Measurements from ENCODE around the gene SCARF2.
"Not testable (repeated sequence)": the region's sequence is repeated elsewhere in the genome, so short reads cannot be mapped to it uniquely, and the experiment has no call there.

Gene SCARF2

DNA sequence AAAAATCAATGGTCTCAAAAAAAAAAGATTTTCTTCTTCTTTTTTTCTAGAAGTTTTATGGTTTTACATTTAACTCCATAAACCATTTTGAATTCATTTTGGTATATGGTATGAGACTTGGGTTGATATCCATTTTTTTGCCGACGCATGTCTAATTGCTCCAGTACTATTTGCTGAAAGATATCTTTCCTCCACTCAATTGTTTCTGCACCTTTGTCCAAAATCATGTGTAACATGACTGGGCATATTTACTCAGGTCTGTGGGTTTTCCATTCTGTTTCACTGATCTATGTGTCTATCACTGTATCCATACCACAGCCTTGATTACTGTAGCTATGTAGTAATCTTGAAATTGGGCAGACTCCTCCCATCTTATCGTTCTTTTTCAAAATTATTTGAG lies 15.6 kb upstream of the SCARF2 start:
- H3K36me3 ChIP-seq (ENCODE audit: insufficient read depth, low read length) = no peaks in the 10 kb centered on the region
- H3K9ac ChIP-seq (ENCODE audit: low read depth, low read length) = no peak overlapping the region
- no peaks in the 10 kb centered on the region for H3K9me3 ChIP-seq (ENCODE audit: control insufficient read depth, insufficient read depth, low read length)
- no peaks in the 10 kb centered on the region for H3K4me1 ChIP-seq (ENCODE audit: insufficient read depth, low read length)

DNA sequence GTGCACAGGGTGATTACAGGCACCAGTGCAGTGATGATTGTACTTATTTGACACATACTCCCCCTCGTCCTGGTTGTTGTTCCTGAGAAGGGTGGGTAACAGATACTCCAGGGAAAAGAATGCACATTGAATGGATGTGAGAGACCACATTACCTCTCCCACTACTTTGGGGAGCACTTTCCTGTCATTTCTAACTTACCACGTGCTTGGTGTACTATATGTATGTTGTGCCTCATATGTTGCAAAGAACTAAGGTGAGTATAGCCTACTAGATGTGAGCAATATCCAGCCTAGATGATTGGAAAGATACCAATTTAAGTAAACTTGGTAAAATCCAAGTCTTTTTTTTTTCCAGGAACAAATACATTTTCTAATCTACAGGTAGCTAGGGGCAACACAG lies 14.3 kb upstream of the SCARF2 start:
- Histone ChIP-seq H3K4me1 (ENCODE audit: insufficient read depth, low read length) (no peaks in the 10 kb centered on the region), H3K36me3 (ENCODE audit: insufficient read depth, low read length) (no peaks in the 10 kb centered on the region), H3K9ac (ENCODE audit: low read depth, low read length) (no peak overlapping the region), H3K9me3 (ENCODE audit: control insufficient read depth, insufficient read depth, low read length) (no peaks in the 10 kb centered on the region)

GRCh38 chr22:20451129-20451778 lies 13.6 kb upstream of the SCARF2 start:
- H3K9me3 ChIP-seq (ENCODE audit: control insufficient read depth, insufficient read depth, low read length); H3K9ac ChIP-seq (ENCODE audit: low read depth, low read length); H3K4me1 ChIP-seq (ENCODE audit: insufficient read depth, low read length); H3K36me3 ChIP-seq (ENCODE audit: insufficient read depth, low read length): not testable (repeated sequence)

DNA sequence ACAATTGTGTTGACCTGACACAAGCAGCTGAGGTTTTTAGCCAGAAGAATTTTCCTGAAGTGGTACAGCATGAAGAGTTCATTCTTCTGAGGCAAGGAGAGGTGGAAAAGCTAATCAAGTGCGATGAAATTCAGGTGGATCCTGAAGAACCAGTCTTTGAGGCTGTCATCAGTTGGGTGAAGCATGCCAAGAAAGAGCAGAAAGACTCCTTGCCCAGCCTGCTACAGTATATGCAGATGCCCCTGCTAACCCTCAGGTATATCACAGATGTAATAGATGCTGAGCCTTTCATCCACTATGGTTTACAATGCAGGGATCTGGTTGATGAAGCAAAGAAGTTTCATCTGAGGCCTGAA lies 12.9 kb upstream of the SCARF2 start:
- Histone ChIP-seq H3K4me1 (ENCODE audit: insufficient read depth, low read length) (no peaks in the 10 kb centered on the region), H3K9ac (ENCODE audit: low read depth, low read length) (no peak overlapping the region), H3K36me3 (ENCODE audit: insufficient read depth, low read length) (no peaks in the 10 kb centered on the region), H3K9me3 (ENCODE audit: control insufficient read depth, insufficient read depth, low read length) (no peaks in the 10 kb centered on the region)

GRCh38 chr22:20449819-20450550 lies 12.4 kb upstream of the SCARF2 start:
- Histone ChIP-seq H3K36me3 (ENCODE audit: insufficient read depth, low read length) (no peaks in the 10 kb centered on the region), H3K9me3 (ENCODE audit: control insufficient read depth, insufficient read depth, low read length) (no peaks in the 10 kb centered on the region), H3K9ac (ENCODE audit: low read depth, low read length) (no peak overlapping the region), H3K4me1 (ENCODE audit: insufficient read depth, low read length) (no peaks in the 10 kb centered on the region)

DNA sequence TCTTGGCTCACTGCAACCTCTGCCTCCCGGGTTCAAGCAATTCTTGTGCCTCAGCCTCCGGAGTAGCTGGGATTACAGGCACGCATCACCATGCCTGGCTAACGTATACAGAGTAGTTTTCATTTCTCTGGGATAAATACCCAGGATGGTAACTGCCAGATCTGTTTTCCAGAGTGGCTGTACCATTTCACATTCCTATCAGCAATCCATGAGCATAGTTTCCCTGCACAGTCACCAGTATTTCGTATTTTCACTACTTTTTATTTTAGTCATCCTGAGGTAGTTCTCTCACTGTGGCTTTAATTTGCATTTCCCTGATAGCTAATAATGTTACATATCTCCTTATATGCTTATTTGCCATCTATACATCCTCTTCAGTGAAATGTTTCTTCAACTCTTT lies 11.0 kb upstream of the SCARF2 start:
- Histone ChIP-seq H3K9me3 (ENCODE audit: control insufficient read depth, insufficient read depth, low read length) (no peaks in the 10 kb centered on the region), H3K4me1 (ENCODE audit: insufficient read depth, low read length) (no peaks in the 10 kb centered on the region), H3K36me3 (ENCODE audit: insufficient read depth, low read length) (no peaks in the 10 kb centered on the region), H3K9ac (ENCODE audit: low read depth, low read length) (no peak overlapping the region)

DNA sequence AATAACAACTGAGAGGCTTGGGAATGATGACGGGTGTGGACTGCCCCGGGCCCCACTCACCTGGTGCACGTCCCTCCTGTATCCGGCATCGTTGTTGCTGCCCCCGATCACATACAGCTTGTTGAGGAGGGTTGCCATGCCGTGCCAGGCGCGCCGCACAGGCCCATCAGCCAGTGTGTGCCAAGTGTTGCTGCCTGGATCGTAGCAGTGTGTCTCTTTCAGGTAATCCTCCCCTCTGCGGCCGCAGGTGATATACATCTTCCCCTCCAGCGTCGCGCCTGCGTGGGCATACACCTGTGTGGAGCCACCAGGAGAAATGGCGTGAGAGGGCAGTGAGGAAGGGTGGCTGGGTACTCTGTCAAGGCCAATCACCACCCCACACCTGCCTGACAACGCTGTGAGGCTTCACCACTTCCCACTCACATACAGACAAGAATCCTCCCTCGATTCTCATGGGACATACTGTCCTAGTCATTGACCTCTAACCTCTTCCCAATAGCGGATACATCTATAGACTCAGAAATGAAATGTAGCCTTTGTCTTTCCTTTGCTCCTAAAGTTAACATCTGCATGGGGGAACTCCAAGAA lies 8.9 kb upstream of the SCARF2 start:
- H3K36me3 ChIP-seq (ENCODE audit: insufficient read depth, low read length) = no peaks in the 10 kb centered on the region
- no peaks in the 10 kb centered on the region for H3K4me1 ChIP-seq (ENCODE audit: insufficient read depth, low read length)
- H3K9ac ChIP-seq (ENCODE audit: low read depth, low read length) = no peak overlapping the region

DNA sequence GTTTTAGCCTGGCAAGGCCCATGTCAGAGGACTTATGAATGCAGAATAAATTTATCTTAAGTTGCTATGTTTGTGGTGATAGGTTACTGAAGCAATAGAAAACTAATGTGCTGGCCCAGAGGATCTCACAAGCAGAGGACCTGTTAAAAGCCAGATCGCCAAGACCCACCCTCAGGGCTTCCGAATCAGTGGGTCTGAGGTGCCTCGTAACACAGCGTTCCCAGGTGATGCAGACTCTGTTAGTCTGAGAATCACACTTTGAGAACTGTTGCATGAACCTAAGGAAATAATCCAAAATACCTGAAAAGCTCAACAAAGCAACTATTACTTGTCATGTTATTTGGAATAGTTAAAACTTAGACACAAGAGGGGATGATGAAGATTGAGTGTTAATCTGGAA lies 6.7 kb upstream of the SCARF2 start:
- Histone ChIP-seq H3K9me3 (ENCODE audit: control insufficient read depth, insufficient read depth, low read length) (no peaks in the 10 kb centered on the region), H3K36me3 (ENCODE audit: insufficient read depth, low read length) (no peaks in the 10 kb centered on the region), H3K4me1 (ENCODE audit: insufficient read depth, low read length) (no peaks in the 10 kb centered on the region), H3K9ac (ENCODE audit: low read depth, low read length) (no peak overlapping the region)

More for the DNA sequence above, 8.9 kb upstream of the SCARF2 start:
- H3K9me3 ChIP-seq (ENCODE audit: control insufficient read depth, insufficient read depth, low read length) = no peaks in the 10 kb centered on the region

- H3K36me3 ChIP-seq (ENCODE audit: insufficient read depth, low read length) = no peaks in the 10 kb centered on the region
Observed at GRCh38 chr22:20442485-20443284, 5.1 kb upstream of the SCARF2 start.

DNA sequence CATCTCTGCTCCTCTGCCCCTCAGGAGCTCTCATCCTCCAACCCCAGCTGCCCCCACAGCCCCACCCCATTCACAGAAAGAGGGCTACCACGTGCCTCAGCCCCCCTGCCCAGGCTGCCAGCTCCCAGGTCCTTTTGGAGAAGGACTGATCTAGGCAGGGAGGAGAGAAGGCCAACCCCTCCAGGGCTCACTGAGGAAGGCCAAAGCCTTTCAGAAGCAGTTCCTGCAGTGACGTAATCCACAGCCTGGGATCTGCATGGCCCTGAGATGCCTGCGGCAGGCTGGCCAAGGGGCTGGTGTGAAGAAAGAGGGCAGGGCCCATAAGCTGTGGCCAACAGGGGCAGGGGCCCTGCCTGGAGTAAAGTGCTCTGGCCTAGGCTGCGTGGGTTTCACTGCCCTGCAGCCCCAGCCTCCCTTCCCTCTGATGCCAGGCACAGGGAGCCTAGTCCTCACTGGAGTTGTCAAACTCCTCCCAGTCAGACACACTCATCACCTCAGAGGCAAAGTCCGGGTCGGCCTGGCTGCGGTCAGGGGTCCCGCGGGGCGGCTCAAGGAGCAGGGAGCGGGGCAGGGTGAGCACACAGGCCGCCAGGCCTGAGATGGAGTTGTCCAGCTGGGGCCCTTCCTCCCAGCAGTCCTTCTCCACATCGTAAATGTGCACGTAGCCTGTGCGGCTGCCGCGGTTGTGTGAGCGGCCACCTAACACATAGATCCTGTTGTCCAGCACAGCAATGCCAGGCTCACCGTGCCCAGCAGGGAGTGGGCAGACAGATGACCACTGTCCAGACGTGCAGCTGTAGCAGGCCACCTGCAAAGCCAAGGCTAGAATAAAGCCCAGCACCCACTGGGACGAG lies 4.2 kb upstream of the SCARF2 start:
- Histone ChIP-seq H3K9ac (ENCODE audit: low read depth, low read length) (no peak overlapping the region), H3K36me3 (ENCODE audit: insufficient read depth, low read length) (no peaks in the 10 kb centered on the region), H3K4me1 (ENCODE audit: insufficient read depth, low read length) (peaks cover 3% of the 10 kb centered on the region; the same call in 1 of the 2 replicates), H3K9me3 (ENCODE audit: control insufficient read depth, insufficient read depth, low read length) (no peaks in the 10 kb centered on the region)

More at GRCh38 chr22:20442485-20443284, 5.1 kb upstream of the SCARF2 start:
- peaks cover 3% of the 10 kb centered on the region; the same call in 1 of the 2 replicates for H3K4me1 ChIP-seq (ENCODE audit: insufficient read depth, low read length)
- H3K9me3 ChIP-seq (ENCODE audit: control insufficient read depth, insufficient read depth, low read length) = no peaks in the 10 kb centered on the region
- no peak overlapping the region for H3K9ac ChIP-seq (ENCODE audit: low read depth, low read length)

- Histone ChIP-seq H3K9me3 (ENCODE audit: control insufficient read depth, insufficient read depth, low read length) (no peaks in the 10 kb centered on the region), H3K36me3 (ENCODE audit: insufficient read depth, low read length) (no peaks in the 10 kb centered on the region), H3K9ac (ENCODE audit: low read depth, low read length) (no peak overlapping the region), H3K4me1 (ENCODE audit: insufficient read depth, low read length) (peaks cover 5% of the 10 kb centered on the region; the same call in 1 of the 2 replicates)
Observed at GRCh38 chr22:20440637-20441591, 3.3 kb upstream of the SCARF2 start.

DNA sequence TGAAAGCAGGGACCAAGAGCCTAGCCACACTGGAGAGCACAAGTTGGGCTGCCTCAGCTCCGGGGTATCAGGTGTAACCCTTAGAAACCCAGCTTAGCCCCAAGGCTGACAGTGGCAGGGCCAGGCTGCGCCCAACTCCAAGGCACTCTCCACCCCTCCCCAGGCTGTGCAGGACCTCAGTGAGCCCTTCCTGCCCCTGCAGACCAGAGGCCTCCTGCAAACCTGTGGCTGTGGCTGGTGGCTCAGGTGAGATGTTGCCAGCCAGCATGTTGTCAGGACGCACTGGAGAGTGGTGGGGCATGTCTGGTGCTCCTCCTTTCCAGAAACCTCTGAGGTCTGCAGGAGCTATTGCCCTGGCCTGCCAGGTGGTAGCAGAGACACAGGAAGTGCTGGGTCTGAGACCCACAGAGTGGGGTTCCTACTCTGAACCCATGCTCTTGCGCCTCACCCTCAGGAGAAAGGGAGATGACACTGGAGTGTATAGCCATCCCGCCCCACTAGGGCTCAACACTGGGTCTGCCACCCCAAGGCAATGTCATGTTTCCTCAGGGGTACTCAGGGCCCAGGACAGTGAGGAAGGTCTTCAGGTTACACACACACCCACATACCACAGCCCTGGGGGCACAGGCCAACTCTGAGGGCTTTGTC lies 2.4 kb upstream of the SCARF2 start:
- no peak overlapping the region for H3K9ac ChIP-seq (ENCODE audit: low read depth, low read length)
- H3K36me3 ChIP-seq (ENCODE audit: insufficient read depth, low read length) = no peaks in the 10 kb centered on the region
- peaks cover 11% of the 10 kb centered on the region; the same call in 1 of the 2 replicates for H3K4me1 ChIP-seq (ENCODE audit: insufficient read depth, low read length)
- no peaks in the 10 kb centered on the region for H3K9me3 ChIP-seq (ENCODE audit: control insufficient read depth, insufficient read depth, low read length)

Measured in ES-I3 (cell line).